Upper lobe of left lung (tissue), 4 donors: ENCODE data around the gene MYH9.

ENCODE experiments used
- CTCF ChIP-seq, 6 experiments: fragments of 450-650 bp in 4 of 6; fragments of 200-600 bp in 2 of 6; sonication (generic) in 2 of 6; IDR thresholded peaks; one replicate each; pipeline ENCODE4 v1.5.1; 2016 to 2019; ENCODE audit warnings: antibody characterized with exemption in 6 of 6
- POLR2A ChIP-seq, 4 donors: fragments of 450-650 bp; IDR thresholded peaks; one replicate each; pipeline ENCODE4 v1.5.1; 2016 to 2017; ENCODE audit warnings: antibody characterized with exemption in 4 of 4, mild to moderate bottlenecking in 2 of 4
- POLR2AphosphoS5 ChIP-seq, 2 donors: sonication (generic); formaldehyde crosslinking; IDR thresholded peaks; one replicate each; pipeline ENCODE4 v1.5.1; 2017; ENCODE audit warnings: antibody characterized with exemption in 2 of 2

- TF ChIP-seq POLR2AphosphoS5 (IDR thresholded peaks at IDR 0.05) (no peak), CTCF (IDR thresholded peaks at IDR 0.05) (no peak), POLR2A (IDR thresholded peaks at IDR 0.05) (no peak)
Measured at GRCh38 chr22:36234919-36235318, 152.8 kb downstream of the MYH9 start.
